Activated CD8-positive, alpha-beta memory T cell treated with anti-CD3 and anti-CD28 coated beads, Interleukin-2, amount 50 U/mL, for 1 hour (primary cell): ENCODE measurements around the gene MKNK1.
"Not testable (repeated sequence)": the region's sequence is repeated elsewhere in the genome, so short reads cannot be mapped to it uniquely, and the experiment has no call there.

Experiments used
- DNase-seq: peaks from one replicate; pipeline ENCODE4 v3.0.0-alpha.2; 2020; ENCODE audit errors: extremely low read depth

Gene MKNK1

GRCh38 chr1:46603858-46604549, at the start of gene MKNK1:
MKNK1 (minus strand) TSS chr1:46604268; CDS start chr1:46583327, 20,941 bp downstream.
- DNase-seq, result peak; percentile 95

DNA sequence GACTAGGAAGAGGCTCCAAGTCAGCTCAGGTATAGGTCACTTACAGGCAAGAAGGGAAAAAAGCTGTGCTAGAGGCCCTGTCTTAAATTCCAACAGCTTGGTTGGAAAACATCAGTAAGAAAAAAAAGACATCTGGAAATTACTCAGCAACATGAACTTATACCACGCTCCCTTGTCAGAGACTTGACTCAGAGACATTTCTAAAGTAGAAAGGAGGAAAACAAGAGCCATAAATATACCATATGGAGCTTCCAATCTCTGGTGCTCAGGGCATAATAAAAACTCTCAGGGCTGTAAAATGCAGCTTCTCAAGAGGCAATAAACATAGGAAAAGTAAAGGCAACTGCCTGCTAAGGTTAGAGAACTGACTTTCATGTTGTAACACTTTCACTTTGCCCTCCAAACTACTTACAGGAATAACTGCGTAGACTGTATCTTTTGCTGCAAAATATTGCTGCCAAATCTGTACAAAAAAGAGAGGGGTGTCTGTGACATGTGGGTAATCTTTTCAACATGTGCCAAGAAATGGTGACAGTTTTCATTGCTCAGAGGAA, 49.4 kb upstream of the MKNK1 start:
- no peak for DNase-seq

DNA sequence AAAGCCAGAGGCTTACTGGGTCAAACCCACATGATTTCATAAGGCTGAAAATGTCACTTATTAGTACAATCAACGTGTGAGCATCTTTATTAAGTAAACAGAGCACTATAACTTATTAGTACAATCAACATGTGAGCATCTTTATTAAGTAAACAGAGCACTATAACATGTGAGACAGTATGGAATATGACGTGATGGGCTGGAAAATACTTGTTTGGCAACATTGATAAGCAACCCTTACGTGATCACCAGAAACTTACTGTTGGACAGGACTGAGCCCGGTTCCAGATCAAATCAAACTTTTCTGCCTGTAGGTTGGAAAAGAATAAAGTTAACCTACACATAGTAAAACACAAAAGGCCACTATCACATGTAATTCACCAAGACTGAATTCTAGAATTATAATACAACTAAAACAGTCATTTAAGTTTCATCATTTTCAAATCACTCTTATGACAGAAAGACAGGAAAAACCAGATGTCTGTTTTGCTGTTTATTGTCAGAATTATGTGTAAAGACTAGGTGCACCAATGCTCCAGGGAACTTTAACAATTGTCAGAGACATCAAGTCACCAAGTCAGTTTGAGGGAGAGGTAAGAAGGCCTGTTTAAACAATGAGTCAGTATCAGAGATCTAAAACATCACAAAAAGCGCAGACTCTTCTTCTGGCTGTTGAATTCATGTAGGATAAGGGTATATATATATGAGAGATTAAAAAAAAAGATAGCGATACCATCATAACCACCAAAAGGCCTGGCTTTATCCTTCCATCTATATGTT, 48.4 kb upstream of the MKNK1 start:
- no peak for DNase-seq

GRCh38 chr1:46651152-46651551, 47.1 kb upstream of the MKNK1 start:
- not testable (repeated sequence) for DNase-seq

DNA sequence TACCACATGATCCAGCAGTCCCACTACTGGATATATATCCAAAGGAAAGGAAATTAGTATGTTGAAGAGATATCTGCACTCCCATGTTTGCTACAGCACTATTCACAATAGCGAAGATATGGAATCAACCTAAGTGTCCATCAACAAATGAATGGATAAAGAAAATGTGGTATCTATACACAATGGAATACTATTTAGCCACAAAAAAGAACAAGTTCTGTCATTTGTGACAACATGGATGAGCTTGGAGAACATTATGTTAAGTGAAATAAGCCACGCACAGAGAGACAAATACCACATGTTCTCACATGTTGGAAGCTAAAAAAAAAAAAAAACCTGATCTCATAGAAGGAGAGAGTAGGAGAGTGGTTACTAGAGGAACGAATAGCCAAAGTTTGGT, 46.4 kb upstream of the MKNK1 start:
- DNase-seq, result no peak

- DNase-seq, result no peak
Measured at GRCh38 chr1:46649764-46650163, 45.7 kb upstream of the MKNK1 start.

GRCh38 chr1:46647611-46648010, 43.5 kb upstream of the MKNK1 start:
- no peak for DNase-seq

- no peak for DNase-seq
Measured at GRCh38 chr1:46646844-46647243, 42.8 kb upstream of the MKNK1 start.

DNA sequence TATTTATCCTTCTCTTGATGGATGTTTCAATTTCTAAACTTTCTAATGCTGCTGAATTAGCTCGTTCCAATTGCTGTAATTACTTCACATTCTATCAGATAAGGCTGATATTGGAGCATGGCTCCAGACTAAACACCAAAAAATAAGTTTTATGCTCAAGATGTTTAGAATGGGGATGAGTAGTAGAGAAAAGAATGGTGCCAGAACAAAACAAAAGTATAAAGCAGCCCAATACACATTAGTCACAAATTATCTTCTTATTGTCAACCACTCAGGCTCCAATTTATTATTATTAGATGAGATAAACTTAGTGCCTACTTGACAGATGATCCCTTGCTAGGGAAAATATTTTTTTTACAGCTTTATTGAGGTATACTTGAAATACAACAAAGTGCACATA, 42.3 kb upstream of the MKNK1 start:
- DNase-seq, result no peak

GRCh38 chr1:46645815-46646214, 41.7 kb upstream of the MKNK1 start:
- no peak for DNase-seq

- DNase-seq, result no peak
Measured at GRCh38 chr1:46643368-46643775, 39.3 kb upstream of the MKNK1 start.

DNA sequence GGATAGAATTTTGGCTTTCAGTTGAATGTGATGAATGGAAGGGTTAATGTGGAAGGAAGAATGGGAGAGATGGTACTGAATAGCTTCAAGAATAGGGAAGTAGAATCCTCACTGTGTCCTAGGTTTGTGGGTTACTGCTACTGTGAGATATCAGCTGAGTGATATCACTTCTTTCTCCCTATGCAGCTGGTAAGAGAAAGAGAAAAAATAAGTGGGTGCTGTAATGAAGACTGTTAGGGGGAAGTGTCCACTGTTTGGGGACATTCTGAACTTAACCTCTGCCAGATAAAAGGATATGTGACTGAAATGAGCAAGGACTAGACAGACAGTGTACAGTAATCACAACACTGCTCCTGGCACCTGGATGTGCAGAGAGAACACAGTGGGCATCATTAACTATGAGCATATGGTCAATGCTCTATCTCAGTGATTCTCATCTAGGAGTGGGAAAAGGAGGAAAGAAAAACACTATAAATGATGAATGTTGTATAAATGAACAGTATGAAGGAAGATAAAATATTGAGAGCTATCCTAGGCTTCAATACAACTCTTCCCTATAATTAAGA, 38.1 kb upstream of the MKNK1 start:
- no peak for DNase-seq

DNA sequence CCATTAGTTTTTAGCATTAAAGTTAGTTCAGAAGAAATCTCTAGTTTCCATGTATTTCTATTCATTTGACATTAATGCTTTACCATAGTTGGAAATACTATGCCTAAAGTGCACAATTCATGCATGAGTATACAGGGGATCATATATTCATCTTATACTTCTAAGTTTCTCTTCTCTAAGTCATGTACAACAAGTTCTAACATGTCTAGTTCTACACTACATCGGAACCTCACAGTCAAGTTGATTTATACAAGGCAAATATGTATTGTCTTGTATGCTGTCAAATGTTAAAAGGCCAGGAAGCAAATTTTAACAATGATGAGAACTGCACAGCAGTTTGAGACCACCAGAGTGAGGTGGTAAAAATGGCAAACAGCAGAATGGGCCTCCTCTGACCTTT, 35.5 kb upstream of the MKNK1 start:
- DNase-seq, result no peak

GRCh38 chr1:46638921-46639320, 34.9 kb upstream of the MKNK1 start:
- no peak for DNase-seq

- DNase-seq, result no peak
Measured at GRCh38 chr1:46637444-46638083, 33.5 kb upstream of the MKNK1 start.

- no peak for DNase-seq
Measured at GRCh38 chr1:46635205-46635604, 31.1 kb upstream of the MKNK1 start.

DNA sequence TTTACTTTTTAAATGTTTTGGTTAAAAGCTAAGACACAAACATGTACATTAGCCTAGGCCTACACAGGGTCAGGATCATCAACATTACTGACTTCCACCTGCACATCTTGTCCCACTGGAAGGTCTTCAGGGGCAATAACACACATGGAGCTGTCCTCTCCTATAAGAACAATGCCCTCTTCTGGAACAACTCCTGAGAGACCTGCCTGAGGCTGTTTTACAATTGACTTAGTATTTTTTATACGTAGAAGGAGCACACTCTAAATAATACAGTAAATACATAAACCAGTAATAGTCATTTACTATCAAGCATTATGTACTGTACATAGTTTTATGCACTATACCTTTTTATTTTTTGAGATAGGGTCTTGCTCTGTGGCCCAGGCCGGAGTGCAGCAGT, 26.7 kb upstream of the MKNK1 start:
- DNase-seq, result no peak

DNA sequence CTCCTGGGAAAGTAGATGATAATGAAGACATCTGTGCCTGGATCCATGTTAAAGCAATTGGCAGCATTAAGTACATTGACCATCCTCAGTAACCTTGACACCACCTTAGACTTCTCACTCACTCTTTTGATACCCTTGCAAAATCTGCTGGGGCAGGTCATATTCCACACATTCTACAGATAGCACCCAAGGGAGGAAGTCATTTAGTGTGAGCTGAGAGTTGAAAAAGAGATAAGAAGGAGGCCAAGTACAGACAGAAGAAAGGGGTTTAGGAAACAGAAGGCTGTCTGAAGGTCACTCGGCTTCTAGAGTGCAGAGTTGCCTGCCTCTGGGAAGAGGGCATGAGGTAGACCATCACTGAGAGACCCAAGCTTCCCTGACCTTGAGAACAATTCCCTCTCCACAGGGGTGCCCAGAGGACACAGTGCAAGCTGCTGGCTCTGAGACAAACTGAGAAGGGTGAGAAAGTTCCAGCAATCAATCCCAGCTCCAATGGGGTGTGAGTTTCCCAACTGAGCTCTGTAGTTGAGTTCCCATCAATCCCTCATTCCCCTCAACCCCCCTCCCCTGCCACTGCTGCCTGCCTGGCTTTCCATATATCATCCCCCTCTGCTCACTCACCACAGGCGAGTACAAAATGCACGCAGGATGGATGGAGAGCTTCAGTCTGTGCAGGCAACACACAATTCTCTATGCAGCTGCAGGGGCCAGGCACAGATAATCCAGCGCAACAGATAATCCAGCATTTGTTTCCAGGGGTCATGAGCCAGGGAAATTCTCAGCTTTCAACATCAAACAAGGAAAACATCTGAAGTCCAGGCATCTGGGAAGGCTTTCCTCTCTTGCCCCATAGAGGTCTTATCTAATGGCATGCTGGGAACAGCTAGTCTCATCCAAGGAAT, 19.9 kb upstream of the MKNK1 start:
- no peak for DNase-seq

DNA sequence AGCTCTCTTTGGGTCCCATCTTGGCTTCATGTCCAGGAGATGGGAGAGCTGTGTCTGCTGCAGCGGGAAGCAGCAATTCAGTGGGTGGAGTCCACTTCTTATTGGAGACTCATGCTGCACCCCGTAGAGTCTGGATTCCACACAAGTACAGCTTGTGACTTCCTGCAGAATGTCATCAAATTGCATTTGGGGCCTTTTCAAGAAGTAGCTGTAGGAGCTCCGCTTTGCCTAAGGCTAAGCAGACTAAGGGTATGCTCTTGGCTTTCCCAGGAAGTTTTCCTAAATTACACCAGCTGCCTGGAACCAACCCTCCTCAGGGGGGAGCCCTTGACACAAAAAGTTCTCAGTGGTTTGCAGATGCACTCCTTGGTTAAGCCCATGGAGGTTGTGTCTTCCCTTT, 18.3 kb upstream of the MKNK1 start:
- no peak for DNase-seq

GRCh38 chr1:46621930-46622329, 17.9 kb upstream of the MKNK1 start:
- DNase-seq, result no peak

- DNase-seq, result no peak
Measured at GRCh38 chr1:46619656-46620258, 15.7 kb upstream of the MKNK1 start.
